Endothelial cell of umbilical vein (primary cell): ENCODE results near the gene NKG7. TPM values are rescaled to one million over a fixed set of nuclear protein-coding genes. Genes with fewer than 3 reads are reported as not detected.

ENCODE experiments used
- BruUV-seq: library from RNA; stranded (reverse); fragments of 400-500 nt; replicated peaks from 2 replicates; lab custom pipeline; 2021; lab: Mats Ljungman, UMichigan
- CTCF ChIA-PET: fragments of 300-600, 350-600 bp; sonication (Branson Sonifier 250); formaldehyde crosslinking; loops from one replicate; lab custom pipeline; 2021; ENCODE audit warnings: antibody characterized with exemption, inconsistent platforms; lab: Charles Lee
- POLR2A ChIA-PET: fragments of 300-600, 350-600 bp; sonication (Branson Sonifier 250); formaldehyde crosslinking; loops from one replicate; lab custom pipeline; 2021; ENCODE audit warnings: antibody characterized with exemption, inconsistent platforms; lab: Charles Lee
- DNase-seq: peaks from one replicate; pipeline ENCODE4 v3.0.0-alpha.2; 2011; ENCODE audit warnings: low read depth, low spot score
- FAIRE-seq: peaks from 2 replicates; lab custom pipeline; 2011; peaks lifted over from hg19 to GRCh38; lab: Jason Lieb, UNC
- H2AFZ ChIP-seq: 2 replicates; pipeline ENCODE4 v1.6.0; 2012; ENCODE audit warnings: low read depth, low read length, control low read depth, inconsistent platforms
- H3K27ac ChIP-seq: 2 replicates; pipeline ENCODE4 v1.5.1; 2011; ENCODE audit warnings: low read depth, mild to moderate bottlenecking, control low read depth, low read length, moderate library complexity; ENCODE audit not compliant: insufficient read depth
- H3K27me3 ChIP-seq, 2 experiments: 2 replicates each; pipeline versions ENCODE4 v1.6.0 to v1.6.1; 2011; ENCODE audit warnings: low read length in 2 of 2, mixed read lengths in 1 of 2; ENCODE audit not compliant: control insufficient read depth in 2 of 2, insufficient read depth in 2 of 2
- H3K36me3 ChIP-seq, 2 experiments: 2 replicates in 1 of 2; 3 replicates in 1 of 2; pipeline ENCODE4 v1.5.1; 2011; ENCODE audit warnings: low read length in 2 of 2, mild to moderate bottlenecking in 1 of 2, moderate library complexity in 1 of 2; ENCODE audit not compliant: control insufficient read depth in 2 of 2, insufficient read depth in 2 of 2; ENCODE audit errors: extremely low read depth in 1 of 2
- H3K4me1 ChIP-seq: 3 replicates; pipeline ENCODE4 v1.5.1; 2011; ENCODE audit warnings: mild to moderate bottlenecking, low read length; ENCODE audit not compliant: control insufficient read depth, insufficient read depth; ENCODE audit errors: extremely low read depth
- H3K4me2 ChIP-seq: 2 replicates; pipeline ENCODE4 v1.6.1; 2011; ENCODE audit warnings: low read length, control low read depth, mixed read lengths; ENCODE audit not compliant: insufficient read depth
- H3K4me3 ChIP-seq, 3 experiments: fragments of 200-600 bp in 1 of 3; sonication (generic), shearing (Covaris generic) in 1 of 3; replicated peaks in 1 of 3; 2 replicates each; pipeline ENCODE4 v1.5.1; 2011 to 2016; ENCODE audit warnings: control low read depth in 3 of 3, low read length in 3 of 3, mild to moderate bottlenecking in 2 of 3, inconsistent platforms in 1 of 3, low read depth in 1 of 3, moderate library complexity in 1 of 3; ENCODE audit not compliant: insufficient read depth in 1 of 3
- H3K79me2 ChIP-seq: 2 replicates; pipeline ENCODE4 v1.6.0; 2012; ENCODE audit warnings: low read length, inconsistent platforms; ENCODE audit not compliant: control insufficient read depth, insufficient read depth
- H3K9ac ChIP-seq: replicated peaks from 2 replicates; pipeline ENCODE3; 2011; ENCODE audit warnings: low read length, control low read depth; ENCODE audit not compliant: insufficient read depth; ENCODE audit errors: extremely low read depth
- H3K9me1 ChIP-seq: replicated peaks from 3 replicates; pipeline ENCODE4 v1.6.0; 2011; ENCODE audit warnings: mild to moderate bottlenecking, low read length; ENCODE audit not compliant: control insufficient read depth, insufficient read depth; ENCODE audit errors: extremely low read depth
- H3K9me3 ChIP-seq: replicated peaks from 2 replicates; pipeline ENCODE4 v1.5.1; 2012; ENCODE audit warnings: low read length, inconsistent platforms; ENCODE audit not compliant: control insufficient read depth, insufficient read depth
- H4K20me1 ChIP-seq: replicated peaks from 2 replicates; pipeline ENCODE3; 2011; ENCODE audit warnings: mild to moderate bottlenecking, low read length; ENCODE audit not compliant: control insufficient read depth, insufficient read depth; ENCODE audit errors: extremely low read depth
- EZH2 ChIP-seq: IDR thresholded peaks from 2 replicates; pipeline ENCODE4 v1.6.1; 2012; ENCODE audit warnings: borderline replicate concordance, low read depth, mild to moderate bottlenecking, moderate library complexity, low read length, inconsistent platforms; ENCODE audit not compliant: severe bottlenecking
- FOS ChIP-seq: IDR thresholded peaks from 2 replicates; pipeline ENCODE4 v1.6.1; 2011; ENCODE audit warnings: mild to moderate bottlenecking, low read length, moderate library complexity, borderline replicate concordance; ENCODE audit not compliant: insufficient read depth
- GATA2 ChIP-seq: IDR thresholded peaks from 2 replicates; pipeline ENCODE4 v1.7.0; 2011; ENCODE audit warnings: low read depth, mild to moderate bottlenecking, moderate library complexity, mixed read lengths, low read length; ENCODE audit not compliant: insufficient read length, insufficient read depth
- JUN ChIP-seq: IDR thresholded peaks from 2 replicates; pipeline ENCODE4 v1.6.1; 2011; ENCODE audit warnings: borderline replicate concordance, low read depth; ENCODE audit not compliant: insufficient read length, insufficient read depth
- MYC ChIP-seq: IDR thresholded peaks from one replicate; pipeline ENCODE4 v1.6.1; 2011; ENCODE audit warnings: mild to moderate bottlenecking, low read depth, low read length
- POLR2A ChIP-seq: IDR thresholded peaks from 2 replicates; pipeline ENCODE4 v1.6.1; 2012; ENCODE audit warnings: low read depth, mild to moderate bottlenecking, control low read depth, low read length
- POLR2AphosphoS5 ChIP-seq: IDR thresholded peaks from 2 replicates; pipeline ENCODE4 v1.6.1; 2012; ENCODE audit warnings: low read depth, mild to moderate bottlenecking, control low read depth, low read length, moderate library complexity; ENCODE audit not compliant: insufficient read depth
- dilution Hi-C: fragments of 300-500 bp; cut with MboI; formaldehyde crosslinking; loops from one replicate; pipeline ENCODE4 v1.15.0; 2019; ENCODE audit warnings: low sequenced_read_pairs; ENCODE audit not compliant: extremely low pct_ligation_motif_present
- intact Hi-C: fragments of 100-400 bp; cut with micrococcal nuclease; formaldehyde crosslinking; loops from one replicate; pipeline ENCODE4 v1.10.0; 2022
- polyA plus RNA-seq, 4 experiments: library from polyadenylated mRNA; depleted of rRNA in 3 of 4; stranded (reverse) in 3 of 4; unstranded in 1 of 4; fragments of >200 nt; gene quantifications; 2 replicates each; pipeline versions ENCODE4 v1.2.1 to v1.2.3, GENCODE V29; 2011 to 2012; ENCODE audit warnings: missing spikeins in 1 of 4
- total RNA-seq: library from RNA; stranded (reverse); gene quantifications from 2 replicates; pipeline ENCODE4 v1.2.3, GENCODE V29; 2021
- TF ChIP-seq, protein P1 (sequence below): IDR thresholded peaks from 2 replicates; pipeline ENCODE4 v1.6.1; 2011; ENCODE audit not compliant: insufficient read depth, insufficient read length
- TF ChIP-seq, protein P2 (sequence below), 2 donors: IDR thresholded peaks; 1 replicate in 1 of 2; 2 replicates in 1 of 2; pipeline ENCODE4 v1.5.1; 2011; ENCODE audit warnings: low read length in 2 of 2, mild to moderate bottlenecking in 2 of 2, moderate library complexity in 2 of 2, control low read depth in 1 of 2, inconsistent platforms in 1 of 2, low read depth in 1 of 2; ENCODE audit not compliant: insufficient read depth in 1 of 2; ENCODE audit errors: extremely low read depth in 1 of 2

The NKG7 gene
- total and polyA plus RNA-seq, 2 donors (not counting 3 experiments of a cell fraction or from before 2014, with no cell fraction given): not detected

DNA sequence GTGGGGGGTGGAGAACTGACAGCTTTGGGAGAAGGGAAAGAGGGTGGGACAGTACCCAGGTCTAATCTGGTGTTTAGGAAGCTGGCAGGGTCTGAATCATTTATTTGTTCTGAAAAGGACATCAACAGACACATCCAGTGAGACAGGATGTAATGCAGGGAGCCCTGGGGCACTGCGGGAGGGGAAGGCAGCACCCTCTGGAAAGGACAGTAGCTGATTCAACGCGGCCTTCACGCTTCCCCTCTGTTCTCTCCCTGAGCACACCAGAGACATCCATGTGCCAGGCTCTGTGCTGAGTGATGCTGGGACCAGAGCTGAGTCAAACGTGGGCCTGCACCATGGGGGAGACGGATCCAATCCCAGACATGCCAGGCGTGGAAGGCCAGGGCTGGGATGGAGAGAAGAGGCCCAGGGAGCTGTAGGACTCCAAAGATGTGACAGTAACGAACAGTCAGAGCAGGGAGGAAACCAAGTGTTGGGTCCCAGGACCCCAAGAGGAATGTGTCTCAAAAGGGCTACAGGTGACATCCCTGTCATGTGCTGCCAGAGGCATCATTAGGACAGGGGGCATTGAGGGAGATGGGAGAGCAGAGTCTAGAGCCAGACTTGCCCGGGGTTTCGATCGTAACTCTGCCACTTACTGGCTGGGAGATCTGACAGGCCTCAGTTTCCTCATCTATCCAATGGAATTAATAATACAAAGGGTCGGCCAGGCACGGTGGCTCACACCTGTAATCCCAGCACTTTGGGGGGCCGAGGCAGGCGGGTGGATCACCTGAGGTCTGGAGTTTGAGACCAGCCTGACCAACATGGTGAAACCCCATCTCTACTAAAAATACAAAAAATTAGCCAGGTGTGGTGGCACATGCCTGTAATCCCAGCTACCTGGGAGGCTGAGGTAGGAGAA lies 8.0 kb downstream of the NKG7 start:
- Histone ChIP-seq H3K4me3 (no peak overlapping the region), H2AFZ (no peak overlapping the region), H4K20me1 (no peaks in the 10 kb centered on the region), H3K27ac (no peak overlapping the region), H3K9me3 (no peaks in the 10 kb centered on the region), H3K79me2 (peaks cover 5% of the 10 kb centered on the region), H3K4me1 (peaks cover 18% of the 10 kb centered on the region), H3K9me1 (no peaks in the 10 kb centered on the region), H3K36me3 (no peaks in the 10 kb centered on the region), H3K4me2 (no peak overlapping the region), H3K9ac (no peak overlapping the region), H3K27me3 (no peaks in the 10 kb centered on the region)
- FAIRE-seq (no peak), DNase-seq (no peak)
- POLR2A ChIA-PET: no interaction called here
- TF ChIP-seq FOS (no peak), JUN (no peak), POLR2A (no peak), POLR2AphosphoS5 (no peak), GATA2 (no peak), MYC (no peak), EZH2 (no peak)
- TF ChIP-seq, protein P1, sequence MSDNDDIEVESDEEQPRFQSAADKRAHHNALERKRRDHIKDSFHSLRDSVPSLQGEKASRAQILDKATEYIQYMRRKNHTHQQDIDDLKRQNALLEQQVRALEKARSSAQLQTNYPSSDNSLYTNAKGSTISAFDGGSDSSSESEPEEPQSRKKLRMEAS: no peak
- TF ChIP-seq, protein P2, sequence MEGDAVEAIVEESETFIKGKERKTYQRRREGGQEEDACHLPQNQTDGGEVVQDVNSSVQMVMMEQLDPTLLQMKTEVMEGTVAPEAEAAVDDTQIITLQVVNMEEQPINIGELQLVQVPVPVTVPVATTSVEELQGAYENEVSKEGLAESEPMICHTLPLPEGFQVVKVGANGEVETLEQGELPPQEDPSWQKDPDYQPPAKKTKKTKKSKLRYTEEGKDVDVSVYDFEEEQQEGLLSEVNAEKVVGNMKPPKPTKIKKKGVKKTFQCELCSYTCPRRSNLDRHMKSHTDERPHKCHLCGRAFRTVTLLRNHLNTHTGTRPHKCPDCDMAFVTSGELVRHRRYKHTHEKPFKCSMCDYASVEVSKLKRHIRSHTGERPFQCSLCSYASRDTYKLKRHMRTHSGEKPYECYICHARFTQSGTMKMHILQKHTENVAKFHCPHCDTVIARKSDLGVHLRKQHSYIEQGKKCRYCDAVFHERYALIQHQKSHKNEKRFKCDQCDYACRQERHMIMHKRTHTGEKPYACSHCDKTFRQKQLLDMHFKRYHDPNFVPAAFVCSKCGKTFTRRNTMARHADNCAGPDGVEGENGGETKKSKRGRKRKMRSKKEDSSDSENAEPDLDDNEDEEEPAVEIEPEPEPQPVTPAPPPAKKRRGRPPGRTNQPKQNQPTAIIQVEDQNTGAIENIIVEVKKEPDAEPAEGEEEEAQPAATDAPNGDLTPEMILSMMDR (IDR thresholded peaks at IDR 0.05; ENCODE audit: extremely low read depth in 1 of 2, insufficient read depth in 1 of 2, low read depth in 1 of 2, low read length in 2 of 2): no peak
- intact Hi-C loops (loop anchor here (5.0 kb wide), 1 partner anchor 37 kb away; no protein-coding TSS in a partner anchor), dilution Hi-C loops (no loop called here)
- CTCF ChIA-PET: interaction anchor here (3.6 kb wide), 1 partner anchor 25 kb away, joined by 27 read pairs; no protein-coding TSS in a partner anchor
- no TSS peak for BruUV-seq
